Natural killer cell (primary cell): ENCODE measurements around the gene MUSK. TPM values are rescaled to one million over a fixed set of nuclear protein-coding genes. Genes with fewer than 3 reads are reported as not detected.

Experiments used
- ATAC-seq, 3 donors: fragments of 150-1000 bp in 2 of 3; fragments of 200-7000 bp in 1 of 3; cut with Tn5 transposase; 1 replicate in 1 of 3; 2 replicates in 2 of 3; pipeline ENCODE4 v1.10.0; 2021; ENCODE audit warnings: mild to moderate bottlenecking in 2 of 3, moderate library complexity in 2 of 3
- DNase-seq, 2 donors: peaks; one replicate each; pipeline versions ENCODE4 v3.0.0 to v3.0.0-alpha.2; 2013 to 2021; ENCODE audit warnings: mixed read lengths in 1 of 2
- H3K27ac ChIP-seq: one replicate; pipeline ENCODE4 v1.5.1; 2013; ENCODE audit warnings: mild to moderate bottlenecking, low read length
- H3K27me3 ChIP-seq: one replicate; pipeline ENCODE4 v1.6.1; 2013; ENCODE audit warnings: low read length; ENCODE audit not compliant: control insufficient read depth, insufficient read depth
- H3K36me3 ChIP-seq: one replicate; pipeline ENCODE4 v1.6.1; 2013; ENCODE audit warnings: low read length; ENCODE audit not compliant: control insufficient read depth, insufficient read depth
- H3K4me1 ChIP-seq: one replicate; pipeline ENCODE4 v1.6.1; 2013; ENCODE audit warnings: low read length; ENCODE audit not compliant: control insufficient read depth, insufficient read depth
- H3K4me3 ChIP-seq: one replicate; pipeline ENCODE4 v1.5.1; 2013; ENCODE audit warnings: low read length
- H3K9me3 ChIP-seq: one replicate; pipeline ENCODE4 v1.6.1; 2013; ENCODE audit warnings: low read length; ENCODE audit not compliant: control insufficient read depth, insufficient read depth
- H3K27ac Mint-ChIP-seq, 2 donors: one replicate each; pipeline ENCODE4 v1.8.0; 2022; ENCODE audit warnings: mild to moderate bottlenecking in 2 of 2, mixed read lengths in 2 of 2, moderate library complexity in 1 of 2
- H3K27me3 Mint-ChIP-seq, 2 donors: one replicate each; pipeline ENCODE4 v1.8.0; 2022; ENCODE audit warnings: low read depth in 2 of 2, mixed read lengths in 2 of 2
- H3K36me3 Mint-ChIP-seq: one replicate; pipeline ENCODE4 v1.8.0; 2022; ENCODE audit warnings: mixed read lengths
- H3K4me1 Mint-ChIP-seq, 2 donors: one replicate each; pipeline ENCODE4 v1.8.0; 2022; ENCODE audit warnings: mixed read lengths in 2 of 2
- H3K4me3 Mint-ChIP-seq: one replicate; pipeline ENCODE4 v1.8.0; 2022; ENCODE audit warnings: mild to moderate bottlenecking, moderate library complexity, mixed read lengths
- H3K9me3 Mint-ChIP-seq, 2 donors: one replicate each; pipeline ENCODE4 v1.8.0; 2022; ENCODE audit warnings: mixed read lengths in 2 of 2
- WGBS: methylation state at CpG from one replicate; pipeline ENCODE4 v1.1.7; 2013; ENCODE audit warnings: missing lambda C conversion rate; ENCODE audit not compliant: insufficient coverage; 5-methylcytosine and 5-hydroxymethylcytosine counted together
- intact Hi-C: fragments of 100-400 bp; cut with micrococcal nuclease; formaldehyde crosslinking; loops from one replicate; pipeline ENCODE4 v1.14.2; 2022
- total RNA-seq, 4 donors: library from RNA; stranded (reverse); fragments of 120-200 nt in 1 of 4; gene quantifications; one replicate each; pipeline versions ENCODE4 v1.2.3 to v1.2.4, GENCODE V29; 2013 to 2022
- TF ChIP-seq, protein P1 (sequence below): fragments of 200-600 bp; IDR thresholded peaks from one replicate; pipeline ENCODE4 v1.8.0; 2022; ENCODE audit warnings: antibody characterized with exemption

Gene MUSK
- not detected for total RNA-seq
- not detected for total RNA-seq (2013)

DNA sequence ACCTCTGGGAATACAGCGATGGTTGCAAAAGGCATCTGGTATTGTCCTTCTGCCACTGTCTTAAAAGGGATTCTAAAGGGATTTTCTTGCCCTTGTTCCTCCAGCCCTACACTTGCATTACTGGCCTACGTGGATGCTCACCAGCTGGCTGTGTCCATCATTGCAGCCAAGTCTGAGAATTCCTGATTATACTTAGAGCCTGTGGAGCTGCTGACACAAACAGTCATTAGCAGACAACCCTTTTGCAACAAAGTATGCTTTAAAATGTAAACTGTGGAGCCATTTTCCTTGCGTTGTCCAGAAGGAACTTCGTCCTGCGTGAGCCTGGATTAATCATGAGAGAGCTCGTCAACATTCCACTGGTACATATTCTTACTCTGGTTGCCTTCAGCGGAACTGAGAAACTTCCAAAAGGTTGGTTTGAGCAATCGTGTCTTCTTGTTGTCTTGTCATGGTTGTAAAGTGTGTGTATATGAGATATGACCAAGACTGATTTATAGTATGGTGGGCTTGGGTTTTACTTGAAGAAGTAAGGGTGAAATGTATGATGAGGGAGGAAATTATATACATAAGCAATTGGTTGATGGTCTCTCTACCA, at the start of gene MUSK:
MUSK (plus strand) TSS at position 222 of the 598 bp plus-strand sequence; CDS start at position 336, 114 bp downstream.
- Histone ChIP-seq H3K27ac (no peak within 1 kb of the TSS), H3K27me3 (no peaks in the 10 kb centered on the region), H3K4me1 (no peaks in the 10 kb centered on the region), H3K9me3 (no peaks in the 10 kb centered on the region), H3K4me3 (no peak within 1 kb of the TSS), H3K36me3 (no peaks in the 10 kb centered on the region)
- DNase-seq (no peak), ATAC-seq (no peak)
- 94% methylated on average over 8 of the region's 8 CpGs for WGBS
- H3K4me3 Mint-ChIP-seq: no peak within 1 kb of the TSS
- H3K4me1 Mint-ChIP-seq: no peaks in the 10 kb centered on the region
- H3K27me3 Mint-ChIP-seq: no peaks in the 10 kb centered on the region
- H3K27ac Mint-ChIP-seq: no peak within 1 kb of the TSS
- TF ChIP-seq, protein P1, sequence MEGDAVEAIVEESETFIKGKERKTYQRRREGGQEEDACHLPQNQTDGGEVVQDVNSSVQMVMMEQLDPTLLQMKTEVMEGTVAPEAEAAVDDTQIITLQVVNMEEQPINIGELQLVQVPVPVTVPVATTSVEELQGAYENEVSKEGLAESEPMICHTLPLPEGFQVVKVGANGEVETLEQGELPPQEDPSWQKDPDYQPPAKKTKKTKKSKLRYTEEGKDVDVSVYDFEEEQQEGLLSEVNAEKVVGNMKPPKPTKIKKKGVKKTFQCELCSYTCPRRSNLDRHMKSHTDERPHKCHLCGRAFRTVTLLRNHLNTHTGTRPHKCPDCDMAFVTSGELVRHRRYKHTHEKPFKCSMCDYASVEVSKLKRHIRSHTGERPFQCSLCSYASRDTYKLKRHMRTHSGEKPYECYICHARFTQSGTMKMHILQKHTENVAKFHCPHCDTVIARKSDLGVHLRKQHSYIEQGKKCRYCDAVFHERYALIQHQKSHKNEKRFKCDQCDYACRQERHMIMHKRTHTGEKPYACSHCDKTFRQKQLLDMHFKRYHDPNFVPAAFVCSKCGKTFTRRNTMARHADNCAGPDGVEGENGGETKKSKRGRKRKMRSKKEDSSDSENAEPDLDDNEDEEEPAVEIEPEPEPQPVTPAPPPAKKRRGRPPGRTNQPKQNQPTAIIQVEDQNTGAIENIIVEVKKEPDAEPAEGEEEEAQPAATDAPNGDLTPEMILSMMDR: no peak
- no peaks in the 10 kb centered on the region for H3K36me3 Mint-ChIP-seq
- intact Hi-C loops: no loop called here
- peaks cover 3 to 6% of the 10 kb centered on the region in 2 donors for H3K9me3 Mint-ChIP-seq

DNA sequence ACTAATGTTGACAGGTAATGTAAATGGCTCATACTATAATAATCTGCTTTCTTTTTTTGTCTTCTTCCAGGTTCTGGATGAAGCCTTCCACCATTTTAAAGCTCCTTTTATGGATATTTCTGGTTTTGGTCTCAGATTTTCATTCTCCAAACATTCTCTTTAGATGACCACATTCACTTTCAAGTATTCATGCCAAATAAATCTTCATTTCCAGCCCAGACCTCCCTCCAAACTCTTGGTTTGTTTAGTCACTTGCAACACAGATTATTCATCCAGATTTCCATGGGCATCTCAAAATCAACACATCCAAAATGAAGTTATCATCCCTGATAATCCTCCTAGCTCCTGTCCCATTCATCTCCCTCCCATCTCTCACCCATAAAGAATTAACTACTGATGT, 48.8 kb upstream of the MUSK start:
- no peak for DNase-seq
- H3K36me3 ChIP-seq: no peaks in the 10 kb centered on the region
- ATAC-seq: no peak
- H3K4me3 Mint-ChIP-seq: no peak overlapping the region
- H3K9me3 Mint-ChIP-seq: no peaks in the 10 kb centered on the region
- H3K4me1 Mint-ChIP-seq: no peaks in the 10 kb centered on the region
- no peaks in the 10 kb centered on the region for H3K27me3 ChIP-seq
- intact Hi-C loops: loop anchor here (10.0 kb wide), 1 partner anchor 435 kb away; no protein-coding TSS in a partner anchor
- no peak overlapping the region for H3K4me3 ChIP-seq
- no peaks in the 10 kb centered on the region for H3K27me3 Mint-ChIP-seq
- no peak overlapping the region for H3K27ac ChIP-seq
- no peaks in the 10 kb centered on the region for H3K9me3 ChIP-seq
- no peaks in the 10 kb centered on the region for H3K36me3 Mint-ChIP-seq
- H3K4me1 ChIP-seq: no peaks in the 10 kb centered on the region
- TF ChIP-seq, protein P1: no peak
- no peak overlapping the region for H3K27ac Mint-ChIP-seq

DNA sequence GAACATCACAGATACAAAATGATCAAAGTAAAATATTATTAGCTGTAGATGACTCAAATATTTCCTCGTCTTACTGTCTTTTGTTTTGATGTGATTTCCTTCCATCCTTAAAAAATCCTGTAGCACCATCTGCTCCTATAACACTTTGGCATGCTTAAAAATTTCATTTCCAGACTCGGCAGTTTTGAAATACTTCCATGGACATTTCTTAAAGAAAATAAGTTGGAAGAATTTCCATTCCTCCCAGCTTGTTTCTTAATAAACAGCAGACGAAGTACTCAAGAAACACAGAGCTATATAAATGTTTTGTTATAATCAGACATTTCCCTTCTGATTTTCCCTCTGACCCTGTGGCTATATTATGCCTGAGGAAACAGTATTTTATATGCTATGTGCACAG, 47.9 kb upstream of the MUSK start:
- Mint-ChIP-seq H3K27me3 (no peaks in the 10 kb centered on the region), H3K36me3 (no peaks in the 10 kb centered on the region), H3K9me3 (no peaks in the 10 kb centered on the region), H3K4me1 (no peaks in the 10 kb centered on the region), H3K4me3 (no peak overlapping the region), H3K27ac (no peak overlapping the region)
- TF ChIP-seq, protein P1: no peak
- Histone ChIP-seq H3K4me1 (no peaks in the 10 kb centered on the region), H3K27ac (no peak overlapping the region), H3K36me3 (no peaks in the 10 kb centered on the region), H3K9me3 (no peaks in the 10 kb centered on the region), H3K27me3 (no peaks in the 10 kb centered on the region), H3K4me3 (no peak overlapping the region)
- DNase-seq (no peak), ATAC-seq (no peak)
- WGBS: 100% methylated on average over 1 of the region's 3 CpGs
- intact Hi-C loops: loop anchor here (10.0 kb wide), 1 partner anchor 436 kb away; no protein-coding TSS in a partner anchor

DNA sequence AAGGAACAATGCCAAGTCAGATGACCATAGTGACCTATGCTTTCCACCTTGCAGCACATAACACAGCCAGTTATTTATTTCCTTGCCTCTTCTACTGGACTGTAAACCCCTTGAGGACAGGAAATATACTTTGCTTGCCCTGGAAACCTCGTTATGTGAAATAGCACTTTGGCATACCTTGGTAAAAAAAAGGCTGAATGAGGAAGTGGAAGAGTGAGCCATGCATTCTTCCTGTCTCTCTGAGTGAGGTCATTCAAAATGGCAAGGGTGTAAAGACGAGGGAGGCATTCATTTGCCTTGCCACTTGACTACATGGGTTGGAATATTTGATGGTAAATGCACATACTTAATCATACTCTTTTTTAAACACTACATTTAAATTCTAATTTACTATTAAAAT, 46.2 kb upstream of the MUSK start:
- Histone ChIP-seq H3K27ac (no peak overlapping the region), H3K4me3 (no peak overlapping the region), H3K4me1 (no peaks in the 10 kb centered on the region), H3K36me3 (no peaks in the 10 kb centered on the region), H3K27me3 (no peaks in the 10 kb centered on the region), H3K9me3 (no peaks in the 10 kb centered on the region)
- no peak for DNase-seq
- H3K4me1 Mint-ChIP-seq: no peaks in the 10 kb centered on the region
- TF ChIP-seq, protein P1: no peak
- ATAC-seq: no peak
- H3K27me3 Mint-ChIP-seq: no peaks in the 10 kb centered on the region
- no peaks in the 10 kb centered on the region for H3K9me3 Mint-ChIP-seq
- H3K36me3 Mint-ChIP-seq: no peaks in the 10 kb centered on the region
- H3K27ac Mint-ChIP-seq: no peak overlapping the region
- WGBS: 84% methylated on average over 2 of the region's 2 CpGs
- intact Hi-C loops: loop anchor here (10.0 kb wide), 1 partner anchor 438 kb away; no protein-coding TSS in a partner anchor
- H3K4me3 Mint-ChIP-seq: no peak overlapping the region
